Measurements from ENCODE around the gene CBX8.

Gene CBX8

DNA sequence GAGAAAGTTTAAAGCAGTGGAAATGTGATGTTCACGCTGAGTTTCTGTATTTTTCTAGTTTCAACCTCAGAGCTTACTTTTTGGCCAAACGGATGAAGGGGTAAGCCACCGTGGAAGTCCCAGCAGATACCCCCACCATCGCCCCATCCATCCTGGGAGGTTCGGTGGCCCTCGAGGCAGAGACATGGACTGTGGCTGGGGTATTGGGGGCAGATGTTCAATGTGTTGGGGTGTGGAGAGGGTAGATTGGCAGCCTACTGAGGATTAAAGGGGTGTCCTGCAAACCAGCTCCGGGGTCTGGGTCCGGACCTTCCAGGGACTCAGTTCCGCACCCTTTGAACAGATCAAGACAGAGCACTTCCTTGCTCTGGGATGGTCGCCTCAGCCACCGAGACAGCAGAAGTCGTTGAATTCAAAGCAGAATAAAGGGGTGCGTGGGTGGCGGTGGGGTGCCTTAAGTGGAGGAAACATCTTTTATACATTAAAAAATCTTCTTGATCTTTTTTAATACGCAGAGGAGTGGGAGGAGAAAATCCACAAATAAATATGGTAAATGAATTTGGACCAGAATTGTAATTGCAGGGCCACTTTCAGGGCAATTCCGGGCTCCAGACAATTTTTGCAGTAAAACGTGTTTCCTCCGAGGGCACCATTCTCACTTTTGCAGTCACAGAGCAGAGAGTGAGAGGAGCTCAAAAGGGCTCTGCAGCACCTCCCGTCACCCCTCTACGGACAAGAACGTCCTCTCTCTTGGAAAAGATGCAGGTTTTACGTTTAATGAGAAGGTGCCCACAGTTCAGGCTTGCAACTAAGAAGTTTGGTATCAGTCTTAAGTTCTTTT, 8.2 kb upstream of the CBX8 start:
- DNase-seq (ENCODE audit: low read depth in 2 of 2), result no peak

- DNase-seq (ENCODE audit: low read depth in 2 of 2), result peak; percentile 46 to 48
Measured at GRCh38 chr17:79803997-79804855, 7.3 kb upstream of the CBX8 start.

DNA sequence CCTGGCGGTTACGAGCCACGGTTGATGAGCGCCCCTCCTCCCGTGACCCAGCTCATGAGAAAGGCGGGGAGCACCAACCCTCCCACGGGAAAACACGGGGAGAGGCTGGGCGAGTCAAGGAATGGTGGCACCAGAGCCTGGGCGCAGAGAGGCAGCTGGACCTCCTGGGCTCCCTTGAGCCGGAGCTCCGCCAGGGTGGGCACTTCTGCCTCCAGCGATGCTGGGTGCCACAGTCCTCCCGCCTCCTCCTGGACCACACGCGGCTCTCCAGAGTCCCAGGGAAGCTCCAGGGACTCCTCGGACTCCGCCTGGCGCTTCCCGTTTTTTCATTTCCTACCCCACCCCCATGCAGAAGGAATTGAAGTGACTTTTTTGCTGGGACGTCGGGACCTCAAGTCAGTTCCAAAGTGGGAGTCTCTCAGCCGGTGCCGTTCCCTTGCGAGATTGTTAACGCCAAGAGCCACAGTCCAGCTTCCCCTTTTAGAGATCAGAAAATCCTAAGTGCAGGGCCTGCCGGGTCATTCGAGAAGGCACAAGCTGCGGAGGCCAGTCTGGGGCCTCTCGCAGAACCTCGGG, 6.6 kb upstream of the CBX8 start:
- DNase-seq (ENCODE audit: low read depth in 2 of 2), result no peak

DNA sequence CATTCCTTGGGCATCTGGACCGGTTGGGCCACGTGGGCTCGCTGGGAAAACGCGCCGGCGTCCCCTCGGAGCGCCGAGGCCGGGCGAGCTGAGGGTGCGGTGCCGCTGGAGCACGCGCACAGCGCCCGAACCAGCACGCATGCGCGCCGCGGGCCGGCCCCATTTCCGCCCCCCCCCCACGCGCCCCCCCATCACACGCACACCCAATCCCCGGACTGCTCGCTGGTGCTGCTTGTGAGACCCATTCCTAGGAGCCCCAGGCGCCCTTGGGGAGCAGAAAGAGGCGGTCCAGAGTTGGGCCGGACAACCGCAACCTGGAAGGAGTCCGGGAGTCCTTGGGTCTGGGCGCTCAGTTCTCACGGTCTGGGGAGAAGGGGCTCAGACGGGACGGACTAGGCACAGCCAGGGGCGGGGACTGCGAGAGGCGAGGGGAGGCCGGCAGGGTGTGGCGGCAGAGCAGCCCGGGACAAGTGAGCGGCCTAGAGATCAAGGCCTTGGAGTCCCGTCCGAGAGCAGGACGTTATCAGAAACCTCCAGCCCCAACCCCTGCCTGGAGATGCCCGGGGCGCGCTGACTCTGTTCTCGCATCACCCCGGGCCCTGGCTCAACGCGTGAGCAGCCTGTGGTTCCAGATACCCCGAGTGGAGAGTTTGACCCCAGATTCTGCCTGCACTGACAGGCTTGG, 6.0 kb upstream of the CBX8 start:
- no peak for DNase-seq (ENCODE audit: low read depth in 2 of 2)

DNA sequence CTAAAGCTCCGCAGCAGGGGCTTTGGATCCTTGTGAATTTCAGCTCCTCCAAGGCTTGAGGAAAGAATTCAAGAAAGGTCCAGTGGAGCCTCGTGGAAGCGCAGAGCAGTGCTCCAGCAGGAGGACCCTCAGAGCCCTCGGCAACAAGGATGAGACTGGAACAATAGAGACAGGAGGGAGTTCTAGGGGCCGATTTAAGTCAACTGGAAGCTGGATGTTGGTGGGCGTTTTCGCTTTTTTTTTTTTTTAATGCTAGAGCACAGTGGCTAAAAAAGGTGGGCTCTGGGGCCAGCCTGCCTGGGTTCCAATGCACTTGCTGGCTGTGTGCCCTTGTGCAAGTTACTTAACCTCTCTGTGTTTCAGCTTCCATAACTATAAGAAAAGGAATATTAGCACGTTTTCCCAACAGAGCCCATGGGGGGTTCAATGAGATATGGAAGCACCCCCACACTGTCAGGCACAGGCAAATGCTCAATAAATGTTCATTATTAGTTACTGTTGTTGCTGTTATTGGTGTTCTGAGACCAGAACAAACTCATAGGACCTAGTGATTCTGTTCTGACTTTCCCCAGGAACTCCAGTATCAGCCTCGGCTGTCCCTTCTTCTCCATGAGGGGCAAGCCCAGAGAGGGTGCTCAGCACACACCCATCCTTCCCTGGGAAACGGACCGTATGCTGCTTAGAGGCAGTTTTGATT, 5.3 kb upstream of the CBX8 start:
- DNase-seq (ENCODE audit: low read depth in 2 of 2), result no peak

DNA sequence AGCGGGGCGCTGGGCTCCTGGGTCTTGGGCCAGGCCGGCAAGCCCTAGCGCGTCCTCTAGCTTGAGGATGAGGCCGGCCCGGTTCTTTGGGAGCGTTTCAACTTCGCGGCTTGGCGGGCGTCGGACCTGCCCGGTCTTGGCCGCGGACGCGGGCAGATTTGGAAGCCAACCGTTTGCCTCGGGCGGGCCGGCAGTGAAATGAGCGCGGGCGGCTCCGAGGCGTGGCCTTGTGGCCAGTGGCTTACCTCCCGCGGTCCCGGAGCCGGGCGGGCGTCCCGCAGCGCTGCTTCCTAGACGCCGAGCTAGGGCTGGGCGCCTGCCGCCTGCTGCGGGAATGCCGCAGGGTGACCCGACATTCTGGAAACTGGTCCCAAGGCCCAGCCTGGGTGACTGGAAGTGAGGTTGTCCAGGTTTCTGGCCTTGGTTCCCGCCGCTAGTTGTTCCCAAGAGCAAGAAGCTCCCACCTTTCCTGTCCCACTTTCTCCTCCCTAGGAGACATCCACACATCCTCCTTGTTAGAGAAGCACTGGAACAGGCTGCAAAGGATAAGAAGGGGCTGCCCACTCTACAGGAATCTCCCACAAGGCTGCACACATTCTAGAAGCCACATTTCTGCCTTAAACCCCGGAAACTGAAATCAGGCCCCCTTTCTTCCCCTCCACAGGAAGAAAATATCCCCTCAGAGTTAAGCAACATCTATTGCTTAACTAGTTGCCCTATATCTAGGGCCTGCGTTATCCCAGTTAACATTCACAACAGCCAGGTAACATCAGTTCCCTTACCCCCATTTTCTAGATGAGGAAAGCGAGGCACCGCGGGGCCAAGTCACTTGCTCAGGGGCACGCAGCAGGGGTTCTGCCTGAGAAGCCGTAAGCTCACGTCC, 4.5 kb upstream of the CBX8 start:
- DNase-seq (ENCODE audit: low read depth in 2 of 2), result no peak

- DNase-seq (ENCODE audit: low read depth in 2 of 2), result no peak
Measured at GRCh38 chr17:79800325-79801155, 3.7 kb upstream of the CBX8 start.

DNA sequence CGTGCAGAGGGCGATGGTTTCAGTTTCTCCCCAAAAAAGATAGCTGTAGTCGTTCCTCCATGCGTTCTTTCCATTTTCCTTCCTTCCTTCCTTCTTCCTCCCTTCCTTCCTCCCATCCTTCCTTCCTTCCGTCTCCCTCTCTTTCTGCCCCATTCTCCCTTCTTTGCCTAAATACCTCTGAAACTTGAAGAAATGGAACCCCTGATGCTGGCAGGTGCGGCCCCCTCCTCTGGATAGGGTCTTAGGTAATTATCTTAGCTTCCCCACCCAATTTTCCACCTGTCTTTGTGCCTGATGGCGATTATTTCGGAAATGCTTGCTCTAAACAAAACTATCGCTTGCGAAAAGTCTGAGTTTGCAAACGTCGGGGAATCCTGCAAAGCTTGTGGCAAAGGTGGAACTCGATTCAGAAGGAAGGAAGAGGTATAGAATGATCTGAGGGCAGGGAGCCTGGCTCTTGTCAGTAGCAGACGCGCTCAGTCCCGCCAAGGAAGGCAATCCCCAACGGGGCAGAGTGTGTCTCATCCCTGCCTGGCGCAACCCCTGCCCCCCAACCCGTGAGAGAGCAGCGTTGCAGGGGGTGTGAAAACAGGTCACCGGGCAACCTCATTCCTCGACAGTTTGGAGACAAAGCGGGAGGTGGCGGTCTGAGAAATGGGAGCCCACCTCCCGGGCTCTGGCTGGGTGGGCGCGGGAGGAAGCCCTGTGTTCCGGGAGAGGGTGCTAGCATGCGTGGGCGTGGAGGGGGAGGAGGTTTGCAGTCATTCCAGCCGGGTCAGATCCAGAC, 2.9 kb upstream of the CBX8 start:
- DNase-seq (ENCODE audit: low read depth in 2 of 2), result no peak

GRCh38 chr17:79799174-79799537, 2.3 kb upstream of the CBX8 start:
- no peak for DNase-seq (ENCODE audit: low read depth in 2 of 2)

DNA sequence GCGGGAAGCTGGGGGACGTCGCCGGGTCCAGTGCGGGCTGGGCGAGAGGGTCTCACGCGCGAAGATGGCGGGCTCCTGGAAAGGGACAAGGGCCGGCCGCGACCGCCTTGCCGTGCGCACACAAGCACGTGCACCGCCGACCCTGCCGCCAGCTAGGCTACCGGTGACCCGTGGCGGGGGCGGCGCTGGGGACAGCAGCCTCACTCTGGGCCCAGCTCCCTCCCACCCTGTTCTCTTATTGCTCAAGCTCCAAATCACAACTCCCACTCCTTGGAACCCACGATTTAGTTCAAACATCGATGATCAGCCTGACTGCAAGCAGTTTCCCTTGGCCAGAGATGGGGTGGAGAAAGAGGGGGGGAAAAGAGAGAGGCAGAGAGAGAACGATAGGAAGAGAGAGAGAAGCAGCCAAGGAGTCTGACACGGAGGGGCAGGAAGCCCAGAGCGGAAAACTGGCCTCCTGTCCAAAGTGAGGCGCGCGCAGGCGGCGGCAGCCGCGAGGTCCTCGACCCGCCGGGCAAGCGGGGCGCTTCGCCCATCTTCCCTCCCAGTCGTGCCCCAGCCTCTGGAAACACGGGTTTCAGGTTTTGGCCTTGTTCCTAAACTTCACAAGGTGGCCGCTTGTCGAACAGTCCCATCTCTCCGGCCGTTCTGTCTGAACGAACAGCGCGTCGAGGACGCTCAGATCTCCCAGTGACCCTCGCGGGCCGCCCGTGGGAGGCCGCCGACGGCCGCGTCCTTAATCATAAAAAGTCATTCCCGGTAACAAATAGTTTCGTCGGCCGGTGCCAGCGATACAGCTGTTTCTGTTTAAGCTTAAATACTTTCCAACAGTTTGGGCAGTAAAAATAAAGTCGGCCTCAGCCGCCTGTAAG, 1.7 kb upstream of the CBX8 start:
- no peak for DNase-seq (ENCODE audit: low read depth in 2 of 2)

- DNase-seq (ENCODE audit: low read depth in 2 of 2), result no peak
Measured at GRCh38 chr17:79797492-79798298, 818 bp upstream of the CBX8 start.

- no peak for DNase-seq (ENCODE audit: low read depth in 2 of 2)
Measured at GRCh38 chr17:79796444-79796762, 474 bp downstream of the CBX8 start.

DNA sequence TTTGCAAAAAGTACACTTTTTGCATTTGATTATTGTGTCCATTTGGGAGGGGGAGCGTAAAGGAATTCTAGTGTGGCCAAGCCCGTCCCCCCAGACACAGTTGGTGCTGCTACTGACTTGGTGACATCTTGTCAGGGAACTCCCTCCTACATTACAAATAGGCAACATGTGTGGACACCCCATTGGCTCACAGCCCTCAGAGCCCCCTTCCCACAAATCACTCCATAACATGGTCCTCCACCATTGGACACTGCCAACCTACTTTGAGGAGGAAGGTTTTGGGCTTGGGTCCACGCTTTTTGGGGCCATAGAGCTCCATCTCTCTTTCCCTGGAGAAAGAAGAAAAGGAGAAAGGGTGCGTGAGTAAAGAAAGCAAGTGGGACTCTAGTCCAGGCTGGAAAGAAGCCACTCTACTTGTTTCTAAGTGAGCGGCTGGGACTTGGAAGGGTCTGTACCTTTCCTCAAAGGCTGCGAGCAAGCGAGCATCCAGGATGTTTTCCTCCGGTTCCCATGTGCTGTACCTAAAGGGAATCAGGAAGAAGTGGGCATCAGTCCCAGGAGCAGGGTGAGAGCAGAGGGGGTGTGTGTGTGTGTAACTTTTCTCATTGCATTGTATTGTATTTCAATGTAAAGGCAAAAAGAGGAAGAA, 958 bp downstream of the CBX8 start:
- DNase-seq (ENCODE audit: low read depth in 2 of 2), result no peak

DNA sequence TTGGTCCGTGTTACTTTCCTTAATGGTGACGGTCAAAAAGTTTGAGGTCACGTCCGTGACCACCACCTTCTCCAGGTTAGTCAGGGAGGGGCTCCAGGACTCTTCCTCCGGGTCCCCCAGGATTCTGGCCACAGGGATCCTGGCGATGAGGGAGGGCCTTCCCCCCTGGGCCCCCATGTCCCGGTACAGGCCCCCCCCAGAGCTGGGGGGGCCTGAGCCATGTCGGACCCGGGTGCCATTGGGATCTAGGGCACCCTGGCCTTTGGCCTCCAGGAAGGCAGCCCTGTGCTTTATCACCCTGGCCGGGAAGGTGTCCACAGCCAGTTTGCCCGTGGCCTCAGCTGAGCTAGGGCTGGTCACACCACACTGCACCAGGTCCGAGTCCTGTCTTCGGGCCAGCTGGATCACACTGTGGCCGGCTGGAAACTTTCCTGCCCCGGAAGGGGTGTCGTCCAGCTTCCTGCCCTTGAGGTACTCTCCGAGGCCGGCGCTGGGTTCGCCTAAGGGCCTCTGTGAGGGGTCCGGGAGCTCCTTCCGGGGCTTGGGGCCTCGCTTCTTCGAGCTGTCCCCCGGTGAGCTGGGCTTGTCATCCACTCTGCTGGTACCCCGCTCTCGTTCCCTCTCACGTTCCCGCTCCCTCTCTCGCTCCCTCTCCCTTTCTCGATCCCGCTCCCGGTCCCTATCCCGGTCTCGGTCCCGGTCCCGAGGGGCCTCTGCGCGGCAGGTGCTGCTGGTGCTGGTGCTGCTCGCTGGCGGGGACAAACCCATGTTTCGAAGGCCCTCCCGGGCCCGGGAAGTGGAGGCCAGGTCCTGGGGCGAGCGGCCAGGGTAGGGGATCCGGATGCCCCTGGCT, 2.0 kb downstream of the CBX8 start:
- DNase-seq (ENCODE audit: low read depth in 2 of 2), result no peak

DNA sequence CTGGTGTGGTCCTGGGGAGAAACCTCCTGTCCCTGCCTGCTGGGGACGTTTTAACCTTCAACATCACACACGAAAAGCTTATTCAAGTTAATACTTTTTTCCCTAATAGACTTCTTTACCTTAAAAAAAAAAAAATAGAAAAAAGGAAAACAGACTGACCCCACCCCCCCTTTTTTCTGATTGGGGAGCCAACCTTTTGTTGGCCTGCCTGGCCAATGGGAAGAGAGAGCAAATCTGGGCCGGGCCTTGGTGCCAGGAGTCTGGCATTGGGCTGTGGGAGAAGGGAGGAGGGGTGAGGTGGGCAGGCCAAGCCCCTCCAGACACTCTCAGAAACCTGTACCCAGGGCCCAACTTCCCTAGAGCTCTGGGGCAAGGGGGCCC, 3.0 kb downstream of the CBX8 start:
- no peak for DNase-seq (ENCODE audit: low read depth in 2 of 2)
